HG03060 (cell line): ENCODE measurements around the gene ANKRD11.

Source experiments
- ATAC-seq: cut with Tn5 transposase; IDR thresholded peaks from one replicate; pipeline ENCODE4 v1.9.1; 2021; ENCODE audit warnings: low read depth, moderate number of reproducible peaks; ENCODE audit not compliant: unreplicated experiment

ANKRD11 gene

GRCh38 chr16:89232107-89232506 lies 258.3 kb downstream of the ANKRD11 start:
- no peak for ATAC-seq

- no peak for ATAC-seq
Measured at GRCh38 chr16:89230255-89230654, 260.1 kb downstream of the ANKRD11 start.

- ATAC-seq = no peak
Measured at GRCh38 chr16:89224665-89225064, 265.7 kb downstream of the ANKRD11 start.

GRCh38 chr16:89222931-89223330 lies 267.4 kb downstream of the ANKRD11 start:
- no peak for ATAC-seq

- ATAC-seq = no peak
Measured at GRCh38 chr16:89221604-89222003, 268.8 kb downstream of the ANKRD11 start.

GRCh38 chr16:89219365-89219764 lies 271.0 kb downstream of the ANKRD11 start:
- ATAC-seq = no peak
